Hematopoietic multipotent progenitor cell treated with erythropoietin and hydrocortisone succinate and interleukin-3 and kit ligand, for 15 days (in vitro differentiated cells): Measurements from ENCODE around the gene ATG9B.

ENCODE experiments used
- DNase-seq: peaks from one replicate; pipeline ENCODE4 v3.0.0-alpha.2; 2015; ENCODE audit warnings: low spot score

Gene ATG9B

GRCh38 chr7:150978126-150978789 is 46.0 kb downstream of the ATG9B start, which contains the start of gene KCNH2:
Gene KCNH2 (minus strand): TSS chr7:150978321. CDS start chr7:150977913, 408 bp downstream.
- no peak for DNase-seq

DNA sequence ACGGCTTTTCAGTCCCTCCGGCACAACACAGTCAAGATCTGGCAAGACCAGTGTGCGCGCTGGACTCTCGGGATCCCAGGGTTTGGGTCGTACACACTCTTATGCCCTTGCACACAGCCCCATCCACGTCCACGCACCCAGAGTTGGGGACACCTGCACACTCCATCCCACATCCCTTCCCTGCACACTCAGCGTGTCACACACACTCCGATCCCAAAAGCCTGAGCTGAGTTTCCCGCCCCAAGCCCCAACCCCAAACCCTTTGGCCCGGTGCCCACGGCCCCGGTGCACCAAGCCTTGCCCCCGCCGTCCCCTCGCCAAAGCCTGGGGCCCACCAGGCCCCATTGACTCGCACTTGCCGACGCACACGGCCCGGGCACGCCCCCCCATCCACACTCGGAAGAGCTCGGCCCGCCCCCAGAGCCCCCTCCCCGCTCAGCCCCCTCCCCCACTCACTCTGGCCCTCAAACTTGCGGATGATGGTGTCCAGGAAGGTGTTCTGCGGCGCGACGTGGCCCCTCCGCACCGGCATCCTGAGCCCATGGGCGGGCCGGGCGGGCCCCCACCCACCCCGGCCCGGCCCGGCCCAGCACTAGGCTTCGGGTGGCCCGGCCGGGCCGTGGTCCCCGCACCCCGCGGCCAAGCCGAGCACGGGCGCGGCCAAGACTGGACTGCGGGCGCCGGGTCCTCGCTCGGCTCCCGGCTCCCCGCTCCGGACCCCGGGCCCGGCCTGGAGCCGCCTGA is 46.7 kb downstream of the ATG9B start:
- DNase-seq = no peak

GRCh38 chr7:150976529-150977381 is 47.5 kb downstream of the ATG9B start:
- DNase-seq = no peak

GRCh38 chr7:150975536-150976319 is 48.6 kb downstream of the ATG9B start:
- DNase-seq = no peak

DNA sequence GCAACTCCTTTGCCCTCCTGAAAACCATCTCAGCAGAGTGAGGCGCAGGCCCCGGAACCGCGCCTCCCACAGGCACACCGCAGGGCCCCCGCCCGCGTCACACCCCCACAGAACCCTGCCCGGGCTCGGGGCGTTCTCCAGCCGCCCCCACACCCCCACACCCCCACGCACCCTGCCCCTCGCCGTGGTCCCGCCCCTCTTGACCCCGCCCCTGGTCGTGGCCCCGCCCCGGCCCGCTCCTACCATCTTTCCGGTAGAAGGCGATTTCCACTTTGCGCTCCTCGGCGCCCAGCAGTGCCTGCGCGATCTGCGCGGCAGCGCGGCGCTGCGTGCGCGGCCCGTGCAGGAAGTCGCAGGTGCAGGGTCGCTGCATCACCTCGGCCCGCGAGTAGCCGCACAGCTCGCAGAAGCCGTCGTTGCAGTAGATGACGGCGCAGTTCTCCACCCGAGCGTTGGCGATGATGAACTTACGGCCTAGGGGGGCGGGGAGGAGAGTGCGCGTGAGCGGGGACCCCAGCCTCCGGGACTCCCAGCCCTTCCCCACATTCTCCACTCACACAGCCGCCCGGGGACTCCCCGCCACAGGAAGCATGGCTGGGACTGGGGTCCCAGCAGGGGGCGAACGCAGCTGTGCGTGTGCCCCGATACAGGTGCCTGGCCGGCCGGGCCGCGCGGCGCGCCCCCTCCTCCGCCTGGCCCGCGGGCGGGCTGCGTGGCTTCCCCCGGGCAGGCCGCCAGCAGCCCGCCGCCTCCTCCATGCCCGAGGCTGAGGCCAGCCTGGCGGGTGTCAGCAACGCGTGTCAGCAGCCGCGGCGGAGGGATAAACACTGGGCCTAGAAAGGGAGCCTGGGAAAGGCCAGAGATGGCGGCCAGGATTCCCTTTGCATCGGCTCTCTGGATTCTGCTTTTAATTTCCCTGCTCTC is 49.6 kb downstream of the ATG9B start:
- peak; percentile 30 for DNase-seq

GRCh38 chr7:150973571-150974451 is 50.5 kb downstream of the ATG9B start:
- DNase-seq = no peak

GRCh38 chr7:150972741-150973140 is 51.6 kb downstream of the ATG9B start:
- DNase-seq = no peak

DNA sequence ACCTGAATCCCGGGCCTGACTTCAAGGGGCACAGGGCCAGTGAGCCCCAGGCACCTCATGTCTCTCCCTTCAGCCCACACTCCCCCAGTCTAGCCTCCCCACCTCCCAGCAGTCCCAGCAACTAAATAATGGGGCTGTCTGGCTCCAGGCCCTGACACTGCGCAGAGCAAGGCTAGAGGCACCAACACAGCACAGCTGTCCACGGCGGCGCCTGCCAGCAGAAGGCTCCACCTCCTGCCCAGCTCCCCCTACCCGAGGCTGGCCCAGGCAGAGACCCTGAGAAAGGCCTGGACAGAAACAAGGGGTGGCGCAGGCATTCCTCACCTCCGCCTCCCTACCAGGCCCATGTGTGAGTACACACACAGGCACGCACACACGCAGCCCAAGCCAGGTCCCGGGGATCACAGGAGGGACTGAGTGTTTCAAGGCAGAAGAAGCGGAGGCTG is 52.2 kb downstream of the ATG9B start:
- DNase-seq = no peak

DNA sequence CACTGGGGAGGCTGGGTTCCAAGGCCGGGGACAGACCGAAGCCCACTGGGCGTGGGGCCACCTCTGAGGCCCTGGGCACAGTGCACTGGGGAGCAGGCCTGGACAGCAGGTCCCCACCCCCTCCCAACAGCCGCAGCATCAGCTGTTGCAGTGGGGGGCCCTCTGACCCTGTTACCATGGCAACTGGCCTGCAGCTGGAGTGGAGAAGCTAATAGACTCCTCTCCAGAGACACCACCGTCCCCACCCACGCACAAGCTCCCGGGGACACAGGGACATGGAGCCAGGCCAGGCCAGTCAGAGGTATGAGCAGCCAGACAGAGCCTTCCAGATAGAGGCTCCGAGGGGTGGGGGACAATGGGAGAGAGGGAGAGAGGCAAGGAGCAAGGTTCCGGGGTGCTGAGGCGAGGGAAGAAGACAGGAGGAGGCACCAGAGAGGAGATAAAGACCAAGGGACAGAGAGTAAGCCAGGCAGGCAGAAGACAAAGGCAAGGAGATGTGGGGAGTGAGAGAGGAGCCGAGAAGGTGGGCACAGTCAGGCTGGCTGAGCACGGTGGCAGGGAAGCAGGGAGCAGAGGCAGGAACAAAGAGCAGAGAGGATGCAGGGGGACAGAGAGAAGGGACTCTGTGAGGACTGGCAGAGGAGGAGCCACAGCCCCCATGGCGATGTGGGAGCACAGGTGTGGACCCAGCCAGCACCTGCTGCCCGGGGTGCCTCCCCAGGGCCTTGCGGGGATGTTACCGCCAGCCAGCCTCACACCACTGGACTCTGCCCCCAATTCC is 52.9 kb downstream of the ATG9B start:
- DNase-seq = no peak

GRCh38 chr7:150970424-150970823 is 53.9 kb downstream of the ATG9B start:
- no peak for DNase-seq

- no peak for DNase-seq
Observed at GRCh38 chr7:150969475-150969874, 54.8 kb downstream of the ATG9B start.

DNA sequence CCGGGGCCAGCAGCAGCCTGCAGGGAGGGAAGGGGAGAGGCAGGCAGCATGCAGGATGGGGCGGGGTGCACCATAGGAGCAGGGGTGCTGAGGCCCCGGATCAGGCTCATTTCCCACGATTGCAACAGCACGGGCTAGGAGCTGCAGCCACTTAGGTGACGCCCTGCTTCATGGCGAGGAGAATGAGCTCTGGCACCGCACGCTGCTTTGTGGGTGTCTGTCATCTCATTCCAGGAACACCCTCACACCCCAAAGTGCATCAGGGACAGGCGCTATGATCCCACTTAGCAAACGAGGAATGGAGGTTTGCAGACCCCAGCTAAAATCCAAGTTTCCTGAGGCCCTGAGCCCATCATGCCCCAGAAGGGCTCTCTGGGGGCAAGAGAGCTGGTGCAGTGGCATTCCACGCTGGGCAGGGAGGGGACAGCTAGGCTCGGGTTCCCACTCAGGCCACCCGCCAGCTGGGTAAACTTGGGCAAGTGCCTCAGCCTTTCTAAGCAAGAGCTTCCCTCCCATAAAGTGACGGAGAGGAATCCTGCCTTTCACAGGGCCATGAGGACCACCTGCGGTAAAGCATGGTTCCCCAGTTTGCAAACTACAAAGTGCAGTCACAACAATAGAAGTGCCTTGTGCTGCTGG is 55.4 kb downstream of the ATG9B start:
- DNase-seq = no peak

DNA sequence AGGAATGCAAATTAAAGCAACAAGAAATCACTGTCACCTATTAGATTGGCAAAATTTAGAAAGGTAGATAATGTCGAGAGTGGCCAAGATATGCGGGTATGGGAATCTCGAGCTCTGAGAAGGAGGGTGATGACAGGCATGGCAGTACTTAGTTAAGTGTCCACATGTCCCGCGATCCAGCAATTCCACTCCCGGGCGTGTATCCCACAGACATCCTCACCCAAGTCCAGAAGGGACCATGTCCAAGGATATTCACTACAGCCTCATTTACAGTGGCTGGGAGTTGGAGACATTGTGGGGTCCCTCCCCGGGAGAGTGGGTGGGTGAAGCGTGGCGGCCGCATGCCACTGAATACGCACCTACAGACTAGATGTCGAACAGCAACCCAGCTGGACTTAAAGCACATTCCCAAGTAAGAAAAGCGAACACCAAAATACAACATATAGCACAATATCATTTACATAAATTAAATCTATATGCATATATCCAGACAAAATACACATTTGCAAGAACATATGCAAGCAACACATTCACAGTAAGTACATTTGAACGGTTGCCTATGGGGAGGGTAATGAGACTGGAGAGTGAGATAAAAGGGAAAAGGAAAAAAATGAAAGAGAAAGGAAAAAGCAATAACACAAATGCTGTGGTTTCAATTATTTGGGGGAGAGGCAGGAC is 56.1 kb downstream of the ATG9B start:
- no peak for DNase-seq

DNA sequence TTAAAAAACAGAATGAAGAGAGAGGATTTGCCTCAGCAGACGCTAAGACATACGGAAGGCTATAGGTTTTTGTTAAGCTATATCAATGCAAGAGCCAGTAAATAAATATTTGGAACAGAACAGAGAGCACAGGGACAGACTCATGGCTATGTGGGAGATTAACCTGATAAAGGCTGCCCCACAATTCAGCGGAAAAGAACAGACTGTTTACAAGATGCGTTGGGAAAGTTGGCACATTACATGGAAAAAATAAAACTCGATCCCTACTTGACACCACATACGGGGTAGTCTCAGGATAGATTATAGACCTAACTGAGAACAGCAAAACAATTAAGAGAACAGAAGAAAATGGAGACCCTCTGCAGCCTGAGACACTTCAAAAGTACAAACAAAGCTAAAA is 56.9 kb downstream of the ATG9B start:
- DNase-seq = no peak

GRCh38 chr7:150966002-150966401 is 58.3 kb downstream of the ATG9B start:
- peak; percentile 23 for DNase-seq

DNA sequence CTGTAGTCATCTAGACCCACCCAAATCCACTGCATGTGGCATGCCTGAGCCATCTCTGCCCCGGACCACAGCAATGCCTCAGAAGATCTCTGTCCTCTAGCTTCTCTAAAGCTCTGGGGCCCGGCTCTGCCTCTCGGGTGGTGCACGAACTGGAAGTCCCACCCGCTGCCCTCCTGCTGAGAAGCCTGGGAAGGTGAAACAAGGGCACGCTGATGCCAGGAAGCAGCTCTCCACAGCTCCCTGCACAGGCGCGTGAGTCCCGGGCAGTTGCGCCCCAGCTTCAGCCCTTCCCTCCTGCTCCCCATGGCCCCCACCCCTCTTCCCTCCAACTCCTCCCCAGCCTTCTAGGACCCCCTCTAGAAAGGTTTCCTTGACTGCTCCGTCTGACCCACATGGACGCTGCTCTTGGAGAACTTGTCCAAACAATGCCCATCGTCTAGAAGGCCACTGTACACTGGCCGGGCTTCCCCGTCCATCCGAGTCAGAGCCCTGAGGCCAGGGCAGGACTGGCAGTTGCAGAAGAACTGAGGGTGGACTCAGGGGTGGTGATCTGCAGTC is 58.9 kb downstream of the ATG9B start:
- no peak for DNase-seq
